ENCODE results near the gene PNKD. TPM values are rescaled to one million over a fixed set of nuclear protein-coding genes. Genes with fewer than 3 reads are reported as not detected.

Gene PNKD
- total and polyA plus RNA-seq, 2 experiments from 2014 or later = 28.2 to 83.3 TPM

GRCh38 chr2:218312267-218312756, 42.0 kb downstream of the PNKD start (continued):
- TF ChIP-seq ZNF462 (CRISPR knock-in tag; IDR thresholded peaks at IDR 0.05) = no peak
- TF ChIP-seq NANOG (IDR thresholded peaks at IDR 0.05; ENCODE audit: borderline replicate concordance) = no peak
- TF ChIP-seq CTCF (conservative IDR thresholded peaks at IDR 0.05; ENCODE audit: low read depth in 2 of 2) = no peak

- Histone ChIP-seq H3F3A (replicated peaks; ENCODE audit: low read depth) (no peaks in the 10 kb centered on the region), H3K27ac (ENCODE audit: low read depth) (no peak overlapping the region), H3K4me2 (no peak overlapping the region), H4K20me1 (replicated peaks; ENCODE audit: insufficient read depth) (no peaks in the 10 kb centered on the region; the same call in 1 of the 2 replicates), H2AFZ (no peak overlapping the region), H3K27me3 (ENCODE audit: insufficient read depth) (no peaks in the 10 kb centered on the region), H3K4me1 (ENCODE audit: insufficient read depth) (0 out of 2 replicates have a peak, but pooled peaks cover 3% of the 10 kb centered on the region), H3K4me3 (no peak overlapping the region), H3K79me2 (replicated peaks; ENCODE audit: insufficient read depth) (no peaks in the 10 kb centered on the region), H3K36me3 (ENCODE audit: insufficient read depth) (no peaks in the 10 kb centered on the region), H3K9me2 (ENCODE audit: insufficient read depth) (no peaks in the 10 kb centered on the region)
- H3K27me3 Mint-ChIP-seq (ENCODE audit: insufficient read depth, low read depth, poor library complexity) = no peaks in the 10 kb centered on the region
- H3K27ac Mint-ChIP-seq = no peak overlapping the region
- no peaks in the 10 kb centered on the region for H3K9me3 Mint-ChIP-seq
- H3K36me3 Mint-ChIP-seq (ENCODE audit: low read depth) = no peaks in the 10 kb centered on the region
- no peak overlapping the region for H3K4me3 Mint-ChIP-seq
- peaks cover 5% of the 10 kb centered on the region for H3K4me1 Mint-ChIP-seq
- ATAC-seq = no peak
- DNase-seq (ENCODE audit: low spot score) = no peak
- TF ChIP-seq STAT1 (IDR thresholded peaks at IDR 0.05; ENCODE audit: unreplicated experiment) (no peak), CTCF (conservative IDR thresholded peaks at IDR 0.05; ENCODE audit: low read depth in 2 of 2) (no peak), EZH2phosphoT487 (IDR thresholded peaks at IDR 0.05; ENCODE audit: unreplicated experiment) (no peak), ZNF331 (CRISPR knock-in tag; IDR thresholded peaks at IDR 0.05; ENCODE audit: low read depth) (no peak), NANOG (IDR thresholded peaks at IDR 0.05; ENCODE audit: borderline replicate concordance) (no peak), ETS1 (IDR thresholded peaks at IDR 0.05) (no peak), CREB1 (CRISPR knock-in tag; IDR thresholded peaks at IDR 0.05; ENCODE audit: low read depth) (no peak), POLR2AphosphoS5 (IDR thresholded peaks at IDR 0.05; ENCODE audit: low read depth) (no peak), EZH2 (IDR thresholded peaks at IDR 0.05; ENCODE audit: low read depth, unreplicated experiment) (no peak)
Observed at GRCh38 chr2:218313356-218313755, 43.0 kb downstream of the PNKD start.
